ENCODE data around the gene STX2. TPM values are rescaled to one million over a fixed set of nuclear protein-coding genes. Genes with fewer than 3 reads are reported as not detected.
A peak's percentile ranks its signal among the peaks of the same experiment; 100 is the strongest.

STX2 gene
- total and polyA plus RNA-seq, 2 donors (not counting 3 experiments of a cell fraction or from before 2014, with no cell fraction given): 26.2 to 32.6 TPM

- FAIRE-seq: peak; percentile 84
- dilution Hi-C loops (cut with MboI; ENCODE audit: extremely low pct_ligation_motif_present, low sequenced_read_pairs) (no loop called here), intact Hi-C loops (cut with micrococcal nuclease) (loop anchor here (1.0 to 10.0 kb wide), 6 partner anchors 31 to 1077 kb away; partner anchors contain the start of genes EP400, SFSWAP and STX2)
- no peaks in the 10 kb centered on the region for H3K9me3 ChIP-seq (replicated peaks; ENCODE audit: control insufficient read depth, insufficient read depth, low read length)
- DNase-seq (ENCODE audit: low read depth, low spot score): peak; percentile 40
- no peaks in the 10 kb centered on the region for H3K27me3 ChIP-seq (ENCODE audit: control insufficient read depth in 2 of 2, insufficient read depth in 2 of 2, low read length in 2 of 2)
- H3K4me1 ChIP-seq (ENCODE audit: control insufficient read depth, extremely low read depth, insufficient read depth, low read length): peaks cover 23% of the 10 kb centered on the region
- H2AFZ ChIP-seq (ENCODE audit: low read depth, low read length): peak overlapping the region; percentile 97
- TF ChIP-seq CTCF (IDR thresholded peaks at IDR 0.05; ENCODE audit: extremely low read depth in 1 of 2, insufficient read depth in 1 of 2, low read depth in 1 of 2, low read length in 2 of 2): peak; percentile 20 to 42
- TF ChIP-seq JUN (IDR thresholded peaks at IDR 0.05; ENCODE audit: borderline replicate concordance, insufficient read depth, insufficient read length, low read depth): no peak
- TF ChIP-seq POLR2A (IDR thresholded peaks at IDR 0.05; ENCODE audit: low read depth, low read length): no peak
- no TSS peak for BruUV-seq (replicated peaks)
- H4K20me1 ChIP-seq (replicated peaks; ENCODE audit: control insufficient read depth, extremely low read depth, insufficient read depth, low read length): peaks cover 2% of the 10 kb centered on the region
- ChIA-PET CTCF (interaction anchor here (0.9 to 1.0 kb wide), 3 partner anchors 21 to 44 kb away, joined by 3 to 4 read pairs (median 3); no protein-coding TSS in a partner anchor), POLR2A (no interaction called here)
- H3K9ac ChIP-seq (replicated peaks; ENCODE audit: extremely low read depth, insufficient read depth, low read length): peak overlapping the region; percentile 86
- peaks cover 5 to 25% of the 10 kb centered on the region in 2 experiments for H3K36me3 ChIP-seq (ENCODE audit: control insufficient read depth in 2 of 2, extremely low read depth in 1 of 2, insufficient read depth in 2 of 2, low read length in 2 of 2)
- H3K4me3 ChIP-seq (replicated peaks in 1 of 3; ENCODE audit: insufficient read depth in 1 of 3, low read depth in 1 of 3, low read length in 3 of 3): peak overlapping the region in 2 of 3 experiments; percentile 64 to 73
- peak overlapping the region; percentile 66 for H3K27ac ChIP-seq (ENCODE audit: insufficient read depth, low read depth, low read length)
- peaks cover 36% of the 10 kb centered on the region for H3K79me2 ChIP-seq (ENCODE audit: control insufficient read depth, insufficient read depth, low read length)
- no peaks in the 10 kb centered on the region for H3K9me1 ChIP-seq (replicated peaks; ENCODE audit: control insufficient read depth, extremely low read depth, insufficient read depth, low read length)
- peak overlapping the region; percentile 86 for H3K4me2 ChIP-seq (ENCODE audit: insufficient read depth, low read length)
Observed at GRCh38 chr12:130870442-130871285, 31.6 kb upstream of the STX2 start.

GRCh38 chr12:130868412-130868811 lies 29.4 kb upstream of the STX2 start:
- ChIA-PET CTCF (interaction anchor here (0.9 kb wide), 1 partner anchor 11 kb away, joined by 4 read pairs; no protein-coding TSS in a partner anchor), POLR2A (no interaction called here)
- Histone ChIP-seq H3K79me2 (ENCODE audit: control insufficient read depth, insufficient read depth, low read length) (peaks cover 18% of the 10 kb centered on the region), H3K4me2 (ENCODE audit: insufficient read depth, low read length) (no peak overlapping the region), H3K9me1 (replicated peaks; ENCODE audit: control insufficient read depth, extremely low read depth, insufficient read depth, low read length) (no peaks in the 10 kb centered on the region), H2AFZ (ENCODE audit: low read depth, low read length) (no peak overlapping the region), H3K9ac (replicated peaks; ENCODE audit: extremely low read depth, insufficient read depth, low read length) (no peak overlapping the region), H4K20me1 (replicated peaks; ENCODE audit: control insufficient read depth, extremely low read depth, insufficient read depth, low read length) (no peaks in the 10 kb centered on the region), H3K4me1 (ENCODE audit: control insufficient read depth, extremely low read depth, insufficient read depth, low read length) (peaks cover 11% of the 10 kb centered on the region), H3K4me3 (replicated peaks in 1 of 3; ENCODE audit: insufficient read depth in 1 of 3, low read depth in 1 of 3, low read length in 3 of 3) (no peak overlapping the region), H3K9me3 (replicated peaks; ENCODE audit: control insufficient read depth, insufficient read depth, low read length) (no peaks in the 10 kb centered on the region), H3K36me3 (ENCODE audit: control insufficient read depth in 2 of 2, extremely low read depth in 1 of 2, insufficient read depth in 2 of 2, low read length in 2 of 2) (peaks cover 0 to 7% of the 10 kb centered on the region in 2 experiments), H3K27ac (ENCODE audit: insufficient read depth, low read depth, low read length) (no peak overlapping the region), H3K27me3 (ENCODE audit: control insufficient read depth in 2 of 2, insufficient read depth in 2 of 2, low read length in 2 of 2) (no peaks in the 10 kb centered on the region)
- no peak for FAIRE-seq
- no TSS peak for BruUV-seq (replicated peaks)
- intact Hi-C loops (cut with micrococcal nuclease) (no loop called here), dilution Hi-C loops (cut with MboI; ENCODE audit: extremely low pct_ligation_motif_present, low sequenced_read_pairs) (no loop called here)
- no peak for TF ChIP-seq CTCF (IDR thresholded peaks at IDR 0.05; ENCODE audit: extremely low read depth in 1 of 2, insufficient read depth in 1 of 2, low read depth in 1 of 2, low read length in 2 of 2)
- TF ChIP-seq POLR2A (IDR thresholded peaks at IDR 0.05; ENCODE audit: low read depth, low read length): no peak
- no peak for TF ChIP-seq POLR2AphosphoS5 (IDR thresholded peaks at IDR 0.05; ENCODE audit: insufficient read depth, low read depth, low read length)
- no peak for TF ChIP-seq FOS (IDR thresholded peaks at IDR 0.05; ENCODE audit: borderline replicate concordance, insufficient read depth, low read length)
- TF ChIP-seq EZH2 (IDR thresholded peaks at IDR 0.05; ENCODE audit: borderline replicate concordance, low read depth, low read length, severe bottlenecking): no peak
- no peak for DNase-seq (ENCODE audit: low read depth, low spot score)
